AG04449 (cell line): ENCODE results near the gene PAK5.

ENCODE experiments used
- CTCF ChIA-PET: fragments of 350-600 bp; formaldehyde crosslinking; extraction: SDS; loops from one replicate; lab custom pipeline; 2021; ENCODE audit warnings: antibody characterized with exemption; lab: Yijun Ruan, JAX
- POLR2A ChIA-PET: fragments of 400-600, 350-600 bp; formaldehyde crosslinking; extraction: SDS; loops from one replicate; lab custom pipeline; 2020; ENCODE audit warnings: antibody characterized with exemption, inconsistent platforms; lab: Yijun Ruan, JAX
- DNase-seq: peaks from one replicate; pipeline ENCODE4 v3.0.0-alpha.2; 2010; ENCODE audit warnings: low read depth, low spot score
- H3K4me3 ChIP-seq: 2 replicates; pipeline ENCODE4 v1.5.1; 2011; ENCODE audit warnings: low read depth, mild to moderate bottlenecking, control low read depth, low read length
- CTCF ChIP-seq: IDR thresholded peaks from one replicate; pipeline ENCODE4 v1.5.1; 2011; ENCODE audit warnings: mild to moderate bottlenecking, moderate library complexity, low read length, control low read depth, inconsistent platforms; ENCODE audit not compliant: insufficient read depth; ENCODE audit errors: missing control alignments

PAK5 gene

GRCh38 chr20:9835302-9835701 lies 3.6 kb downstream of the PAK5 start:
- ChIA-PET POLR2A (no interaction called here), CTCF (no interaction called here)

GRCh38 chr20:9831032-9831431 lies 7.8 kb downstream of the PAK5 start:
- no peak for DNase-seq
- CTCF ChIA-PET, result no interaction called here
- POLR2A ChIA-PET, result no interaction called here
- TF ChIP-seq CTCF, result no peak
- H3K4me3 ChIP-seq, result no peak overlapping the region

More at GRCh38 chr20:9835302-9835701, 3.6 kb downstream of the PAK5 start:
- no peak for TF ChIP-seq CTCF
- DNase-seq, result no peak
- H3K4me3 ChIP-seq, result no peak overlapping the region

- CTCF ChIA-PET, result no interaction called here
- POLR2A ChIA-PET, result no interaction called here
- TF ChIP-seq CTCF, result no peak
- DNase-seq, result no peak
- H3K4me3 ChIP-seq, result no peak overlapping the region
Observed at GRCh38 chr20:9829835-9830234, 9.0 kb downstream of the PAK5 start.

- DNase-seq, result no peak
- no peak overlapping the region for H3K4me3 ChIP-seq
- CTCF ChIA-PET, result no interaction called here
- no peak for TF ChIP-seq CTCF
- POLR2A ChIA-PET, result no interaction called here
Observed at GRCh38 chr20:9817654-9818053, 21.2 kb downstream of the PAK5 start.

GRCh38 chr20:9815632-9816031 lies 23.2 kb downstream of the PAK5 start:
- TF ChIP-seq CTCF, result no peak

GRCh38 chr20:9810738-9811137 lies 28.1 kb downstream of the PAK5 start:
- no peak overlapping the region for H3K4me3 ChIP-seq
- ChIA-PET CTCF (no interaction called here), POLR2A (no interaction called here)
- DNase-seq, result no peak
- TF ChIP-seq CTCF, result no peak

More at GRCh38 chr20:9815632-9816031, 23.2 kb downstream of the PAK5 start:
- H3K4me3 ChIP-seq, result no peak overlapping the region
- ChIA-PET POLR2A (no interaction called here), CTCF (no interaction called here)
- DNase-seq, result no peak

- no peak overlapping the region for H3K4me3 ChIP-seq
- TF ChIP-seq CTCF, result no peak
- ChIA-PET POLR2A (no interaction called here), CTCF (no interaction called here)
- DNase-seq, result no peak
Observed at GRCh38 chr20:9809271-9809670, 29.6 kb downstream of the PAK5 start.
